Body of pancreas (tissue), 4 donors: ENCODE results near the gene AQP1.

Experiments used
- POLR2A ChIP-seq, 3 donors: fragments of 450-650 bp; IDR thresholded peaks; one replicate each; pipeline ENCODE4 v1.6.1; 2016; ENCODE audit warnings: antibody characterized with exemption in 3 of 3, mild to moderate bottlenecking in 2 of 3
- TF ChIP-seq, protein P1 (sequence below), 7 experiments: fragments of 450-650 bp in 4 of 7; fragments of 200-600 bp in 3 of 7; sonication (generic) in 3 of 7; IDR thresholded peaks; one replicate each; pipeline ENCODE4 v1.5.1; 2016 to 2019; ENCODE audit warnings: antibody characterized with exemption in 7 of 7

DNA sequence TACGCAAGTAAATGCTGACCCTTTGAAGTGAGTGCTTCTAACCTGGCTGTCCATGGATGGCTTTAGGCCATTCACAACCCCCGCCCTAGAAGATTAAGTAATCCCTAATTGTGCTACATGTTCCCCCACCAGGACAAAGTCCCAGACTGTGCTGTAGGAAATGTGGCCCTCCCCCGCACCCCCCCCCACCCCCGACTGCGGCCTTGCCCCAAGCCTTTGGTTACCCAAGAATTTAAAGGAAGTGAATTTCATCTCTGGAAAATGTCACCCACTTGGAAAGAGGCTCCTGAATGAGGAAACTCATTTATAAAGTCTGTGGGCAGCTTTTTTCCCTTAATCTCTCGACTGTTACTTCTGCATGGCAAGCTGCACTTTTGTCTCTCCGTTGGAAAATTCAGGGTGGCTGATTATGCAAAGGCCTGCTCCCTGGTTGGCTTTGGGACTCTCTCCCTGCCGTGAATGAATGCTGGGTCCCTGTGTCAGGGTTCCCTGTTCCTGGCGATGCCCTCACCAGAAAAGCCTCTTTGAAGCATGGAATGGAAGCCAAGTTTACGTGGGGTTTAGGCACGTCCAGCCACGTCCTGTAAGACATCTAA lies 31.4 kb upstream of the AQP1 start:
- TF ChIP-seq, protein P1, sequence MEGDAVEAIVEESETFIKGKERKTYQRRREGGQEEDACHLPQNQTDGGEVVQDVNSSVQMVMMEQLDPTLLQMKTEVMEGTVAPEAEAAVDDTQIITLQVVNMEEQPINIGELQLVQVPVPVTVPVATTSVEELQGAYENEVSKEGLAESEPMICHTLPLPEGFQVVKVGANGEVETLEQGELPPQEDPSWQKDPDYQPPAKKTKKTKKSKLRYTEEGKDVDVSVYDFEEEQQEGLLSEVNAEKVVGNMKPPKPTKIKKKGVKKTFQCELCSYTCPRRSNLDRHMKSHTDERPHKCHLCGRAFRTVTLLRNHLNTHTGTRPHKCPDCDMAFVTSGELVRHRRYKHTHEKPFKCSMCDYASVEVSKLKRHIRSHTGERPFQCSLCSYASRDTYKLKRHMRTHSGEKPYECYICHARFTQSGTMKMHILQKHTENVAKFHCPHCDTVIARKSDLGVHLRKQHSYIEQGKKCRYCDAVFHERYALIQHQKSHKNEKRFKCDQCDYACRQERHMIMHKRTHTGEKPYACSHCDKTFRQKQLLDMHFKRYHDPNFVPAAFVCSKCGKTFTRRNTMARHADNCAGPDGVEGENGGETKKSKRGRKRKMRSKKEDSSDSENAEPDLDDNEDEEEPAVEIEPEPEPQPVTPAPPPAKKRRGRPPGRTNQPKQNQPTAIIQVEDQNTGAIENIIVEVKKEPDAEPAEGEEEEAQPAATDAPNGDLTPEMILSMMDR (IDR thresholded peaks at IDR 0.05) = no peak
- no peak for TF ChIP-seq POLR2A (IDR thresholded peaks at IDR 0.05)
